Fibroblast of skin of scalp (primary cell): ENCODE data around the gene PTPRQ.
A peak's percentile ranks its signal among the peaks of the same experiment; 100 is the strongest.

Experiments used
- DNase-seq: peaks from one replicate; pipeline ENCODE4 v3.0.0-alpha.2; 2013

PTPRQ gene

DNA sequence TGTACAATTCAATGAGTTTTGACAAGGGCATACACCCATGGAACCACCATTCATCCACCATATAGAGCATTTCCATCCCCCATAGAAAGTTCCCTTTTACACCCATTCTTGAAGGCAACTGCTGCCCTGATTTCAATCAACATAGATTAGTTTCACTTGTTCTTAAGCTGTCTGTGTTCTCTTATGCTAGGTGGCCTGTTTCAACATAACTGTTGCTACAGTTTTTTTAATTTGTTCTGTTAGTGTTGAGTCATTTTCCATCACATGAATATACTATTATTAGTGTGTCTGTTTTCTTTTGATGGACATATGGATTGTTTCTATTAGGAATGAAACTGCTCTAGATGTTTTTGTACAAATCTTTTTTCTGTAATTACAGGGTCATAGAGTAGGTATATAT, 123.4 kb downstream of the PTPRQ start:
- peak; percentile 36 for DNase-seq

DNA sequence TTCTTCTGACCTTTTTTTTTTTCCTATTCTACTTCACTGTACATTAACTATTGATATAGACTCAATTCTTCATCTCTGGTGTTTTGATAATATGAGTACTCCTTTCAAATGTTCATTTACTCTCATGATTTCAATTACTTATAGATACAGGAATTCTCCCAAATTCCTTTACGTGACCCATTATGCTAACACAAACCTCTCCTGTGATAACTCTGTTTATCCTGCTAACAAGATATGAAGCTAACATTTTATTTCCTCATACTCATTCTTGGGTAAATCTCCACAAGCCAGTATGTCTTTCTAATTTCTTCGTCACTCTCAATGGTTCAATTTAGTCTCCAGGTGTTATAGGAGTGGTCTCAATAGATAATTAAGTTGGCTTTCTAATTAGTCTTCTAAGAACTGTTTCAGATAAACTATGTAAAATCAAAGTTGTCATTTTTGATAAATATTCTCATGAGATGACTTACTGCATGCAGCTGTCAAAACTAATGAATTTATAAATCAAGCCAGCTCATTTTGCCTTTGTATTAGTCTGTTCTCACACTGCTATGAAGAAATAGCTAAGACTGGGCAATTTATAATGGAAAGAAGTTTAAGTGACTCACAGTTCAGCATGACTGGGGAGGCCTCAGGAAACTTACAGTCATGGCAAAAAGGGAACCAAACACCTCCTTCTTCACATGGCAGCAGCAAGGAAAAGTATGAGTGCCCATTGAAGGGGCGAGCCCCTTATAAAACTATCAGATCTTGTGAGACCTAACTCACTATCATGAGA, 132.8 kb downstream of the PTPRQ start:
- no peak for DNase-seq

DNA sequence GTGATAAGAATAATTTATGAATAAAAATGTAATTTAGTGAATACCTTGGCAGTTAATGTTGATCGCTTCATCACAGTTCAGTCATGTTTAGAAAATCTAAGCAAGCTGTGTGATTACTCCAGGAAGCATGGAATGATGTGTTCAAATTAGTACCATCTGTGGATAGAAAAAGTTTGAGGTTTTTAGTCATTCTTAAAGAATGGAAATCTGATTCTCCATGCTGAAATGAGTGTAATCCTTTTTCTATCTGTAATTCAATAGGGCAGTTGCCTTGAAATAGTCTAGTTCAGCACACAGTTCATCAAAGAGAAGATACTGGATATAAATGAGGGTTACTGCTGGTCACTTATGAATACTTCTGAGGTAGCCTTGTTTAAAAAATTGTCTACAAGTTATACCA, 136.2 kb downstream of the PTPRQ start:
- DNase-seq, result peak; percentile 95

DNA sequence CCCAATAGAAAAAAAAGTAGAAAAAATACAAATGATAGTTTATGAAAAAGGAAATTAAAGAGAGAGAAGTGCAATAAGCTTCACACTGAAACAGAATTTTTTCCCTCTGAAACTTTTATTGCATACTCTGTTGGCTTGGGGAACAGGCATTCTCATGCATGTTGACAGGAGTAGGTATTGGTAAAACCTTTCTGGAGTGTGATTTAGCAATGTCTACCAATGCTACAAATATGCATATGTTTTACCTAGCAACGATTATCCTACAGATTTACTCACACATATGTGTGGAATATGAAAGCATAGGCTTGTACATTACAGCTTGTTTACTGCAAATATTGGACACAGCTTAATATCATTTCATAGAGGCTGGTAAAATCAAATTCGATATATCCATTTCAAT, 137.7 kb downstream of the PTPRQ start:
- no peak for DNase-seq

DNA sequence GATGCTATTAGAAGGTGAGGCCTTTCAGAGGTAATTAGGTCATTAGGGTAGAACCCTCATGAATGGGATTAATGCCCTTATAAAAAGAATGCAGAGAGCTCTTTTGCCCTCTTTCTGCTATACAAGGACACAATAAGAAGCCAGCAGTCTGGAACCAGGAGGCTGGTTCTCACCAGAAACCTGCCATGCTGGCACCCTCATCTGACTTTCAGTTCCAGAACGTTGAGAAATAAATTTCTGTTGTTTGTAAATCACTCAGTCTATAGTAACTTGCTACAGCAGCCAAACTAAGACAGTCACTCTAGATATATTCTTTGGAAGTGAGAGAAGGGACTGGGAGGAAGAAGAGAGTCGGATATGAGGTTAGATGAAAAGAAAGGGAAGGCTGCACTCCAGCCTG, 138.4 kb downstream of the PTPRQ start:
- DNase-seq, result no peak

DNA sequence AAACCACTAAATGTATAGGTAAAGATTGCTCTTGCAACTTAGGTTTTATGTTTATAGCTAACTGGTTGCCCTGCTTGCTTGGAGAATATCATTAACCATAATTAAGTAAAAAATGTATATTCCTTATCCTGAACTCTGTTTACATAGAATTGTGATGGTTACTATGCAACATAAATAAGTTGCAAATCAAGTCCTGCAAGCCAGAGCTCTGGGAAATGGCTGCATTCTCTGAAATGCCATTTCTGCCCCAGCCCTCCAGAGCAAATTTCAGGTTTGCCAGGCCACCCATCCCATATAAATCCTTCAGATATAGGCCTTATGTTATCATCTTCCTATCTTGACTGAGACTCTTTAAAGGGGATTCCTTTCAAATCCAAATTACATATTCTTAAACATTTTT, 145.0 kb downstream of the PTPRQ start:
- DNase-seq, result no peak

DNA sequence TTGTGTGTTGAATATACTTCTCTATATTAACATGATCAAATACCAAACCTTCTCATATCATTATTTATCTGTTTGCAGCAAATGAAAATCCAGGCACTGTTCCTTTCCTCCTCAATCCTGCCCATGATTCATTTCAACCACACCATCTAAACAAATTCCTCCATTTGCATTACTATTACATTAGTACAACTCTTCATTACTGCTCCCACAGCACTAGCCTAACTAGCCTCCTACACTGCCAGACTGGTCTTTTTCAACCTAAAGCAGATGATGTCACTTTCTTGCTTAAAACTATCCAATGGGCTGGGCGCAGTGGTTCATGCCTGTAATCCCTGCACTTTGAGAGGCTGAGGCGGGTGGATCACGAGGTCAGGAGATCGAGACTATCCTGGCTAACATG, 146.1 kb downstream of the PTPRQ start:
- DNase-seq, result peak; percentile 54

DNA sequence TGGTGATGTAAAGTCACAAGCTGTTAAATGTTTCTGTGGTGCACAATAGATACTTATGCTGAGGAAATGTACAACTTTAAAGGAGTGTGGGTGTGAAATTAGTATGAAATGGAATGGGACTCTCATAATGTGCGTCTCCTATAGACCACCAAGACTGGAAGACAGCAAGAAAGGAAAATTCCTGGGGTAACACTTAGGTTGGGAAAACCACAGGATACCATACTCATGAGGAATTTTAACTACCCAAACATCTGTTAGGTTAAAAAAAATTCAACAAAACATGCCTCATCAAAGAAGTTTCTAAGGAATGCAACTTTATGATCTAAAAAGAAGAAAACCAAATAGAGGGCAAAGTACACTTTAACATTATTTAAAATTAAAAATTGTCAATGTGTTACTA, 149.7 kb downstream of the PTPRQ start:
- DNase-seq, result peak; percentile 97

DNA sequence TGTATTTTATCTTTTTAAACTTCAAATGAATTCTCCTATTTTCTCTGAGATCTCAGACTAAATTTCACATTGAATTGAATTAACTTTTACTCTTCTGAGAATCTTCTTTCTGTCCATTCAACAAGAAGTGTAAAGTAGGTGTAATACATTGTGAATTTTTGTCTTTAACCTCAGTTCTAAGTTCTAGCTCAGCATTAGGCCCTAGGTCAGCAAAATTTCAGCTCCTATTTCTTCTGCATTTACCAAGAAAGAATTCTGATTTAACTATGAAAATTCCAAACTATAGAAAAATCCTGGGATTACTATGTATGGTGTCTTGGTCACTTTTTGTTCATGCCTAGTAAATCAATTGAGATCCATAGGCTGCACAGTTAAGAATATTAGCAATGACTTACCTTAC, 152.5 kb downstream of the PTPRQ start:
- no peak for DNase-seq

DNA sequence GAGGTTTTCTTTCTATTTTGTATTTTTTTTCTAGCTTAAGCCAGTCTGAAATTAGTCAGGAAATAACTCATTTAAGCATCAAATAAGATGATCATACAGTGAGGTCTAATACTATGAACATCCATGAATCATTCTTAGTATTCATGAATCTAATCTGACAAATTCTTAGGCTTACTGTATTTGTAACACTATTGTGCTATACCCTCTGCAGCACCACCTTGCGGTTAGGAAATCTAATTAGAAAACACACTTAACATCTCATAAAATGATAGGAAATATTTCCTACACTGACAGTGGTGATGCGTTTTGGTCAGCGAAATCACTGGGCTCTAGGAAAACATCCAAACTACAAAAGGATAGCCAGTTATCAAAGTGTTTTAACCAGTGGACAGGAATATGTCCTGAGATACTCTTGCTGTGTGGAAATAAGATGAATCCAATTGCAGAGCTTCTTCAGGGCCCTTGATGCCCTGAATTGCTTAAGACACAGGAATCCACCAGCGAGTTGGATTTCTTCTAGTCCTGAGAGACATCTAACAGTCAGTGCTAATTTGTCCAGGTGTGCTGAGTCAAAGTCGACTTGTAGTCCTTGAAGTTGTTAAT, 154.1 kb downstream of the PTPRQ start:
- peak; percentile 81 for DNase-seq

DNA sequence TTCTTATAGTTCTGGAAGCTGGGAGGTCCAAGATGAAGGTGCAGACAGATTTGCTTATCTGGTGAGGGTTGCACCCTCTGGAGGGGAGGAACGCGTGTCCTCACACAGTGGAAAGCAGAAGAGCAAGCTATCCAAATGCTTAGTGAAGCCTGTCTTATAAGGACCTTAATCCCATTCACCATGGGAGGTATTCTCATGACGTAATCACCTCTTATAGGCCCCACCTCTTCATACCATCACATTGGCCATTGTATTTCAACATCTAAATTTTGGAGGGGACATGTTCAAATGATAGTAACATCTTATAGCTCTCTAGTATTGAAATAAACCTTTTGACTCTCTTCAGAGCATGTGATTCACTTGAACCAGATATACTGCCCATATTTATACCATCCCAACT, 158.4 kb downstream of the PTPRQ start:
- DNase-seq, result no peak

DNA sequence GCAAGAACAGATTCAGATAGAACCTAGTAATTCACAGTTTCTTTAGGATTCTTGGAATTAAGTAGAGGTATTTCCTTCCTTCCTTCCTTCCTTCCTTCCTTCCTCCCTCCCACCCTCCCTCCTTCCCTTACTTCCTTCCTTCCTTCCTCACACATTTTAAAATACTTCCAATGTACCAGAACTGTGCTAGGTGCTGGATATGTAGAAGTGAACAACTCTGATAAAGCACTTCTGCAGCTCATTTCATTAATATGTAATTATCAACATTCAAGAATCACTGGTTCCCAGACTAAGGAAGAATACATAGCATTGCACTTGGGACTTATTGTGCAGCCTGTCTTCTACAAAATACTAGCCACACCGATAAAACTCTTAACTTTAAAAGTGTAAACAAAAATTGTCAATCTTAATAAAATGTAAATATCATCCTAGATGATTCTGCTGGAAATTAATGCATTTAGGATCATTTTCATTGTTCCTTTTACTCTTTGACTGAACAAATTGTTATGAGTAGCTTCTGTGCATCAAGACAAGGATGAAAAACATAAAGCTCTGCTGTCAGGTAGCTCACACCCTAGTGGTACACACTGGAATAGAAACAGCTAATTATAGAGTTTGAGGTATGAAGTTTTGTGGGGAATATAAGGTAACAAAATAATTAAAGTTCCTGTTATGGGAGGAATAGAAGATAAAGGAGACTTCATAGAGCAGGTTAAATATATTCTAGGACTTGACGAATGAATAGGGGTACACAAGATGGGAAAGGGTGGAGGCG, 163.5 kb downstream of the PTPRQ start:
- DNase-seq, result no peak

DNA sequence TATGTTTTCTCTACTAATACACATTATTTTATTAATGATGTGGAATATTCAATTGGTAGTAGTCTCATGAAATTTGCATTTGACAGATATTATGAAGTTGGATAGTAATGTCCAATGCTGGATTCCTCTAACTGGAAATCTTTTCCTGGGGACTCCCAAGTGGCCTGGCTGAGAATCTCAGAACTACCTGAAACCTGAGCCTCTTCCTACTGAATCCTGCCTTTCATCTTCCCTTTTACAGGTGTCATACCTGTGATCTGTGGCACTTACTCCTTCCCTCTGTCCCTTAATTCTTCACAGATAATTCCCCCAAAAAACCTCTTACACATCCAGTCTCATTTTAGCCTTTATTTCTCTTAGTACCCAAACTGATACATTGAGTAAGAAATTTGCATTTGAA, 173.7 kb downstream of the PTPRQ start:
- no peak for DNase-seq

DNA sequence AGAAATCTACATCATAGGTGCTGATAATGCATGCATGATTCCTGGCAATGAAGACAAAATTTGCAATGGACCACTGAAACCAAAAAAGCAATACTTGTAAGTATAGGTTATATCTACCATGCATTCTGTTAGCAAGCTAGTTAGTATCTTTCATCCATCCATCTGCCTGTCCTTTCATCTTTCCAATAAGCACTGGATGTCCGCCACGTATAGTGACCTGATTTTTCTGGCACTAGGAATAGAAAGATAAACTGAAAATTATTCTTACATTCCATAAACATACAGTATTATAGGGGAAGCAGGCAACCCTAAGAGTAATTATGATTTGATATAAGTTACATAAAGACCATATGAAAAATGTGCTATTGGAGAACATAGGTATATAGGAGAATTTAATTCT, 176.2 kb downstream of the PTPRQ start:
- no peak for DNase-seq

DNA sequence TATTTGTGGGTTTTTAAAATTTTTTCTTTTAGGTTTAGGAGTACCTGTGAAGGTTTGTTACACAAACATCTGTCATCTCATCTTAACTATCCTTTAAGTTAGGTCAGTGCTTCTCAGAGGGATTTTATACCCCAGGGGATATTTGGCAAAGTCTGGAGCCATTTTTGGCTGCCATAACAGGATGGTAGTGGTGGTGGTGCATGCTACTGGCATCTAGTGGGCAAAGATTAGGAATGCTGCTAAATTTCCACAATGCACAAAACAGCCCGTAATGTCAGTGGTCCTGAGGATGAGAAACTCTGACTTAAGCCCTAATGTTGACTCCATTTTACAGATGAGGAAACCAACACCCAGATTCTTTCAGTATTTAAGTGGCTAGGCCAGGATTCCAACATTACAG, 178.2 kb downstream of the PTPRQ start:
- peak; percentile 41 for DNase-seq

DNA sequence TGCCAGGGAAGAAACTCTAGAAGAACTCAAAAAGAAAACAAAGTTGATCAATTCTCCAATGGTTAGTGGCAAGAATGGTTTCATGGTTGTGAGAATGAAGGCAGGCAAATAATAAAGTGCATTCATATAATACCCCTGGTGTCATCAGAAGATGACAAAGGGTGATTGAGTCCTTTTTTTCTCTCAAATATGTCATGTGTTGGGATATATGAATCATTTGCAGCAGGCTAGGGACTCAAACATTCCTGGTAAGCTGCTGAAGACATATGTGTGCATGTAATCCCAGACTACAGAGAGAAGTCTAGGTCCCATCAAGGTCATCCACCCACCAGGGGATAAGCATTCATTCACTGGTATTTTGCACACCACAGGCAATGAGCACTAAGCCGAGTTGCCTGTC, 181.0 kb downstream of the PTPRQ start:
- peak; percentile 57 for DNase-seq

DNA sequence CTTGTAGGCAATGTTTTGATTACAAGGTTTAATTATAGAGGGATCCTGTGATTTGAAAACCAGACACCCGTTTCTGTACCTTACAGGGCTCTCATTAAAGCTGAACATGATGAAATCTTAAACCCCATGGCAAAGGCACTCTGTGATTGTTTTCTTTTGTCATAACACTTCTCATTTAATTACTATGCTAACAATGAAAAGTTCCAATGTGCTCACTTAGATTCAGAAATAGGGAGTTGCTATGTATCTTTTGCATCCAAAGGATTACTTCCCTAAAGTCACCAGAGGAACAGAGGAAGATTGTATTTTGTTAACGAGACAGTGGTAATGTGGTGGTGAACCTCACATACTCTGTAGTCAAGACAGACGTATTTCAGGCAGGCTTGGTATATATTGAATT, 181.9 kb downstream of the PTPRQ start:
- DNase-seq, result peak; percentile 12

DNA sequence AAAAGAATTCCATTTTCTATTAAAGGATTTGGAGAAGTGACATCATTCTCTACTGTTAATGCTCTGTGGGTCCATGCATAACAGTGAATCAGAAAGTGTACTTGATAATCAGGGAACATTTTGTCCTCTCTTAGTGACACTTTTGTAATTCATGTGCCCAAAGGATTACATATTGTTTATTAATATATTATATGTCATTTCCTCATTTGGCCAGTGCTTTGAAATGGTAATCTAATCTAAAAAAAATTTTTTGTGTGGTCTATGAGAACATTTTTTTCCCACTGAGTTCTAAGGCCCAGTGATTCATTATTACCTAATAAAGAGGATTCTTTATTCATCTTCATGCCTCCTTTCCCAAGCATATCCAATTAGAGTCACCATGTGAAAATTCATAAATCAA, 183.7 kb downstream of the PTPRQ start:
- DNase-seq, result peak; percentile 73

DNA sequence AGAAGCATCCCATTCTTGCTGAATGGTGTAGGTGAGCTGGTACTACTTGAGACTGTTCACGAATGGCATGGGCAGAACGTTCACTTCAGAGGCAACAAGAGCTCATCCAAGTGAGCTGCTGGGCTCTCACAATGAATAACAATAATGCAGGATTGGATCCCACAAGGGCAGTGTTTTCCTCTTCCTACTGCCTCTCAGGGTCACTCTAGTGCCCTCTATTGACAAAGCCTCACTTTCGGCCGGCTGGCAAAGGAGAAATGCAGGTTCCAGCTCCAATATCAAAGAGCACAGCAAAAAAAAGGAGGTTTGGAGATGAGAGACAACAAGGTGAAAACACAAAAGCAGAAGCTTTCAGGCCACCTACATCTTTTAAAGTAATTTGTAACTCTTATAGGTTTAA, 188.8 kb downstream of the PTPRQ start:
- peak; percentile 13 for DNase-seq

DNA sequence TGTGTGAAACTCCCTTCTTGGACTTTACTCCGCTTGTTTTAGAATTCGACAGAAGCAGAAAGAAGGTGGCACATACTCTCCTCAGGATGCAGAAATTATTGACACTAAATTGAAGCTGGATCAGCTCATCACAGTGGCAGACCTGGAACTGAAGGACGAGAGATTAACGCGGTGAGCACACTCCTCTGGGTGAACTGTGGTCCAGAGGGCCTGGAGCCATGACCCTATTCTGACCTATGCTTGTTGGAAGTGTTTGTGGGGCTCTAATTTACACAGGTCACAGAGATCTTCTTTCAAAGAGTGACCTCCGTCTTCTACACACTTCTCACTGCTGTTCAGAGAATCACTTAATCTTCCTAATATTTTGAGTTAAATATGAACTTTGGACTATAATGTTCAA, 190.9 kb downstream of the PTPRQ start:
- DNase-seq, result no peak

DNA sequence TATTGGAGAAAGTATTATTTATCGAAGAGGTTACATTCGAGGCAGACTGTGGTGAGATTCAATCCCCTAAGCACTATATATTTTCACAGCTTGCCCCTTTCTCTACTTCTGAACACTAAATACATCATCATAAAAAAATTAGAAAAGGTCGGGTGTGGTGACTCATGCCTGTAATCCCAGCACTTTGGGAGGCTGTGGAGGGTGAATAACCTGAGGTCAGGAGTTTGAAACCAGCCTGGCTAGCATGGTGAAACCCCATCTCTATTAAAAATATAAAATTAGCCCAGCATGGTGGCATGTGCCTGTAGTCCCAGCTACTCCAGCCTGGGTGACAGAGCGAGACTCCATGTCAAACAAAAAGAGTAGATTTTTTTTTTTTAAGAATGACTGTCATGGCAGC, 192.8 kb downstream of the PTPRQ start:
- DNase-seq, result peak; percentile 24

DNA sequence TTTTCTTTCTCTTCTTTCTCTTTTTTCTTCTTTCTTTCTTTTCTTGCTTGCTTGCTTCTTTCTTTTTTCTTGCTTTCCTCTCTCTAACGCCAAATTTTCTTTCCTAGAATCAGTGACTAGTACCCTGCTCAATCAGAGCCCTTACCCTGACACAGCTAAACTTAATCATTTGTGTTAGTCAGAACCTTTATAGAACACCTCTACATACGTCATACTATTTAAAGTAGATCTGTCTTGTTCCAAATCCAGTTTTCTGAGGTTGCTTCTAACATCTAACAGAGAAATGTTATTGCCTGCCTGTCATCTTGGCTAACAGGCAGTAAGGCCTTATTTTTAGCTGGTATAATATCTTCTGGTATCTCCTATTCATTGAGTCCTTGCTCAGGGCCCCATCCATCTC, 197.9 kb downstream of the PTPRQ start:
- DNase-seq, result no peak

DNA sequence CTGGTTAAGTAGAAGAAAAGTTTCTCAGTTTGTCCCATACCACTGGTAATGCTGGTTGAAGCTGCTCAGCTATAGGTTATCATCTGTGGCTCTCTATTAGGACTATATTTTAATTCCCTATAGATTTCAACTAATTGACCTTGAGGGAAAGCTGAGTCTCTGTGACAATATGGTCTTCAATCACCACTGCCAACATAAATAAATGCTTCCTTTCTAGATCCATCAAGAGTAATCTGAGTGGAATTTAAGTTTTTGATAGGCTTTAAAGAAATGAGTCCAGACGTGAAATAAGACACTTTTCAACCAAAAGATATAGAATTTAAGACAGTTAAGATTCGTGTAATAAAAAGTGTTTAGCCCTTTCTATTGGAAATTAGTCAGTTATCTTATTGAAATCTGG, 199.9 kb downstream of the PTPRQ start:
- peak; percentile 48 for DNase-seq

DNA sequence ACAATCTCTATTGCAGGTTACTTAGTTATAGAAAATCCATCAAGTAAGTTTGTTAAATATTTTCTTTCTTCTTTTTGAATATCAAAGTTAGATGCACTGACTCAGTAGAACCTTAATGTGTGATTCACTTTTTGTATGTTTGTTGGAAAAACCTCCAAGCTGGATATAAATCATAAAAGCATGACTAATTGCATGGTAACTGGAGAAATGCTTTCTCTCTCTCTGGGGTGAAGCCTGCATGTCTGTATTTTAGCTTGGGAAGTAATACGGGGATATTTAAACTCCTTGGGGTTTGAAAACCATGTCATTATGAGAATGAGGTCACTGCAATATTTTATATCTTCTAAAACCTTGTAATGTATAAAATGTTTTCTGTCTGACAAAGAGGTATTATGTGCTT, 204.8 kb downstream of the PTPRQ start:
- peak; percentile 89 for DNase-seq
